LNCaP clone FGC (cell line): Measurements from ENCODE around the gene CHCHD6.
A peak's percentile ranks its signal among the peaks of the same experiment; 100 is the strongest.

Experiments used
- DNase-seq: peaks from one replicate; pipeline ENCODE4 v3.0.0-alpha.2; 2011; ENCODE audit warnings: low read depth
- H3K4me3 ChIP-seq: 2 replicates; pipeline ENCODE4 v1.5.1; 2011; ENCODE audit warnings: mild to moderate bottlenecking, low read depth, low read length, control low read depth
- CTCF ChIP-seq: IDR thresholded peaks from 2 replicates; pipeline ENCODE4 v1.5.1; 2012; ENCODE audit warnings: mild to moderate bottlenecking; ENCODE audit not compliant: control insufficient read depth, insufficient read depth; ENCODE audit errors: extremely low read depth

Gene CHCHD6

DNA sequence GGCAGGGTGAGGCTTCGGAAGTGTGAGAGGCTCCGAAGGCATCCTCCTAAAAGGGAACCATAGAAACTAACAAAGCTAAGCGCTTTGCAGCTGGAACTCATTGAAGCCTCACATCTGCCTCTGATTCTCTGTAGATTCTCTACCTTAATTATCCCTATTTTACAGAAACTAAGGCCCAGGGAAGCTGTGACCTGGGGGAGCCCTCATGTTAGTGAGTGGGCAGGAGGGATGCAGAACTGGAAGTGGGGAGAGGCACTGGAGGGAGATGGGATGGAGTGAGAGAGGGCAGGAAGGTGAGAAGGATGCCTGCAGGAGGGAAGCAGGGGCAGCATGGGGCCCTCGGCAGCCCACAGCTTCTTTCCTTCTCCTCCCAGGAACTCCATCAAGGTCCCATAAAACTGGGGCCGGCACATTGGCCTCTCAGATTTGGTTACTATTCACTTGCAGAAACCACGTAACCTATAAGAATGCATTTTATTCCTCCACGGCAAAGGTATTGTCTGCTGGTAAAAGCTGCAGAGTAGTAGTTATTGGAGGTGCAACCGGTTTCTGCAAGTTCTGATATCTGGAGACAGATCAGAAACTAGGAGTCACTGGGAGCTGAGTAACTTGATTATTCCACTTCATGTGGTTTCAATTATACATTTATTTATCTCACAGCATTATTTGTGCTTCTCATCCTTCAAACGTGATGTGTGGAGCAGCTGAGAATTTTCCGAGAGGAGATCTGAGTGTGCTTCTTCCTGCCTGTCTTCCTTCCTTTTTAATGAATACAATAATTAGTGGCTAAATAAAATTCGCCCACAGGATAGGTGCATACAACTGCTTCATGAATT, 24.0 kb upstream of the CHCHD6 start:
- TF ChIP-seq CTCF: no peak
- no peak for DNase-seq
- H3K4me3 ChIP-seq: no peak overlapping the region

DNA sequence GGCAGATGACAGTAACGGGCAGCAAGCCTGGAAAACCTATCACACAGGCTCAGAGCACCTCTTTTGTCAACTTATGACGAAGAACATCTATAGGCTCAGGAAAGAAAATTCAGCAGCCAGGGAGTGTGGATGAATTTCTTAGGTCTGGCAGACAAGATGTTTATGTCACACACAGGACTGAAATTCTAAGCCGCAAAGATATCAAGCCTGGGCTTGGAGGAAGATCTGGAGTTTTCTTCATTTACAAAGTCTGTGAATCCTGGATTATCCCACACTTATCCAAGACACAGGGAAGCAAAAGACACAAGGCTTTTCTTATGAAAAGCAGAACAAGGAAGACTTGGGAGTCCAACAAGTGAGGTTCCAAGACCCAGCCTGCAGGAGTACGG, 23.4 kb upstream of the CHCHD6 start:
- no peak for TF ChIP-seq CTCF
- no peak for DNase-seq
- no peak overlapping the region for H3K4me3 ChIP-seq

GRCh38 chr3:126682009-126682408, 22.0 kb upstream of the CHCHD6 start:
- H3K4me3 ChIP-seq: no peak overlapping the region
- DNase-seq: peak; percentile 36
- TF ChIP-seq CTCF: no peak

GRCh38 chr3:126683069-126683468, 21.0 kb upstream of the CHCHD6 start:
- TF ChIP-seq CTCF: no peak
- no peak for DNase-seq
- no peak overlapping the region for H3K4me3 ChIP-seq

DNA sequence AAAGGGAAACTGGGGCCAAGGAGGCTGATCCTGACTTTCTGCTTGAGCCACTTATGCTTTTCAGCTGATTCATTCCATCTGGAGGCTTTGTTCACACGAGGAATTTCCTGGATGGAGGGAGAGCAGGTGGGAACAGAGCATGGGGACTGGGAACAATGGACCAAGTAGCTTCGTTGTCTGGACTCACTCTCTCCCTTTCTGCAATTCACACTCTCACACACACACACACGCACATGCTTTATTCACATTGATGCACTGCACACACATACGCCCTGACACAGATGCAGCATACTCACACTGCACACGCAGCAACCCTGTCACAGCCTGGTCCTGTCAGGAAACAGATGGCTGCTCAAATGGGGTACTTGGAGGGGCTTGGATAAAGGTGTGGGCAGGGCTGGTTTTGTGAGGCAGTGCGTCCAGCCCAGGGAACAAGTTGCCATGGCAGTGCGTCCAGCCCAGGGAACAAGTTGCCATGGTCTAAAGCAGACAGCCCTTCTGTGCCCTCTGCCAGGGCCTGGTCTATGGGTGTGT, 19.8 kb upstream of the CHCHD6 start:
- TF ChIP-seq CTCF: no peak
- no peak overlapping the region for H3K4me3 ChIP-seq
- no peak for DNase-seq

GRCh38 chr3:126685021-126685420, 19.0 kb upstream of the CHCHD6 start:
- TF ChIP-seq CTCF: no peak
- DNase-seq: no peak
- no peak overlapping the region for H3K4me3 ChIP-seq

- no peak overlapping the region for H3K4me3 ChIP-seq
- TF ChIP-seq CTCF: no peak
- DNase-seq: no peak
Measured at GRCh38 chr3:126685493-126685892, 18.5 kb upstream of the CHCHD6 start.
